Astrocyte of the spinal cord (primary cell): ENCODE data around the gene SMPD3.

ENCODE experiments used
- DNase-seq: peaks from one replicate; pipeline ENCODE4 v3.0.0; 2011; ENCODE audit warnings: low read depth, low spot score
- H3K4me3 ChIP-seq: 2 replicates; pipeline ENCODE4 v1.5.1; 2011; ENCODE audit warnings: low read depth, mild to moderate bottlenecking, low read length, moderate library complexity
- in situ Hi-C: cut with HindIII; loops from 2 replicates; pipeline ENCODE4 v1.10.0; 2017; ENCODE audit warnings: low sequenced_read_pairs
- TF ChIP-seq, protein P1 (sequence below): IDR thresholded peaks from 2 replicates; pipeline ENCODE4 v1.5.1; 2012; ENCODE audit warnings: low read depth, mild to moderate bottlenecking, low read length, inconsistent platforms

The SMPD3 gene

DNA sequence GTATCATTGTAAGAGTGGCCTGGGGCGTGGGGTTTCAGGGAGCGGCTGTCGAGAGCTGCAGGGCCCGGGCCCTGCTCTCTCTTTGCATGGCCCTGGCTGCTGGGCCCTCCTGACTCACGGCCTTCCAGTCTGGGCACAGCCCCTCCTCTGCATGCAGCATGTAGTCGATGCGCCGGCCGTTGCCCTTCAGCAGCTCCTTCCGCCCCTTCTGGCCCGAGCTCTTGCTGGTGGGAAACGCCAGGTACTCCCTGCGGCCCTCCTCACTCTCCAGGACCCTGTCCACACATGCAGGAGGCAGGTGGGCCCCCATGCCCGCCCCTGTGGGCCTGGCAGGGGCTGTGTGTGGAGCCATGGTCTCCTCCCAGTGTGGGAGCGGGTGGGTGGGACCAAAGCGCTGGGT, 86.8 kb downstream of the SMPD3 start:
- TF ChIP-seq, protein P1, sequence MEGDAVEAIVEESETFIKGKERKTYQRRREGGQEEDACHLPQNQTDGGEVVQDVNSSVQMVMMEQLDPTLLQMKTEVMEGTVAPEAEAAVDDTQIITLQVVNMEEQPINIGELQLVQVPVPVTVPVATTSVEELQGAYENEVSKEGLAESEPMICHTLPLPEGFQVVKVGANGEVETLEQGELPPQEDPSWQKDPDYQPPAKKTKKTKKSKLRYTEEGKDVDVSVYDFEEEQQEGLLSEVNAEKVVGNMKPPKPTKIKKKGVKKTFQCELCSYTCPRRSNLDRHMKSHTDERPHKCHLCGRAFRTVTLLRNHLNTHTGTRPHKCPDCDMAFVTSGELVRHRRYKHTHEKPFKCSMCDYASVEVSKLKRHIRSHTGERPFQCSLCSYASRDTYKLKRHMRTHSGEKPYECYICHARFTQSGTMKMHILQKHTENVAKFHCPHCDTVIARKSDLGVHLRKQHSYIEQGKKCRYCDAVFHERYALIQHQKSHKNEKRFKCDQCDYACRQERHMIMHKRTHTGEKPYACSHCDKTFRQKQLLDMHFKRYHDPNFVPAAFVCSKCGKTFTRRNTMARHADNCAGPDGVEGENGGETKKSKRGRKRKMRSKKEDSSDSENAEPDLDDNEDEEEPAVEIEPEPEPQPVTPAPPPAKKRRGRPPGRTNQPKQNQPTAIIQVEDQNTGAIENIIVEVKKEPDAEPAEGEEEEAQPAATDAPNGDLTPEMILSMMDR, result no peak
- no peak overlapping the region for H3K4me3 ChIP-seq
- in situ Hi-C loops, result no loop called here
- DNase-seq, result no peak

DNA sequence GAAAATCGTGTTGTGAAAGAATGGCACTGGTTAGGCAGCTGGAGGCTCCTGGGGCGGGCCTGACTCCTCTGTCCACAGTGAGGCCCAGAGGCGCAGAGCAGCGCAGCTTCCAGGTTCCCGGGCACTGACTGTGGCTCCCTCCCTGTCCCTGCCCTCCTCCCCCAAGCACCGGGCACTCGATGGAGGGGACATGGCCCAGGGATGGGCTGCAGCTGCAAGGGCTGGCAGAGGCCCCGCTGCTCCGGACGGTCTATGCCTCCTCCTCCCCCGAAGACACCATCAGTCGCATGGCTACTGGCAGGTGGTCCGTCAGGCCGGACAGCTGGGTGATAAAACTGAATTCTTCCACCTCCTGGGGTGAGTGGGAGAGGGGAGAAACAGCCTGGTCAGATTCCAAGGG, 87.4 kb downstream of the SMPD3 start:
- H3K4me3 ChIP-seq, result no peak overlapping the region
- TF ChIP-seq, protein P1, result no peak
- DNase-seq, result no peak
- in situ Hi-C loops, result no loop called here

- in situ Hi-C loops, result no loop called here
- DNase-seq, result no peak
- H3K4me3 ChIP-seq, result no peak overlapping the region
- TF ChIP-seq, protein P1, result no peak
Observed at GRCh38 chr16:68360547-68360946, 87.8 kb downstream of the SMPD3 start.

- in situ Hi-C loops, result no loop called here
- DNase-seq, result no peak
- TF ChIP-seq, protein P1, result no peak
- H3K4me3 ChIP-seq, result no peak overlapping the region
Observed at GRCh38 chr16:68359398-68360191, 88.7 kb downstream of the SMPD3 start.

GRCh38 chr16:68358951-68359350, 89.4 kb downstream of the SMPD3 start:
- no peak overlapping the region for H3K4me3 ChIP-seq
- no peak for DNase-seq
- in situ Hi-C loops, result no loop called here
- TF ChIP-seq, protein P1, result no peak

DNA sequence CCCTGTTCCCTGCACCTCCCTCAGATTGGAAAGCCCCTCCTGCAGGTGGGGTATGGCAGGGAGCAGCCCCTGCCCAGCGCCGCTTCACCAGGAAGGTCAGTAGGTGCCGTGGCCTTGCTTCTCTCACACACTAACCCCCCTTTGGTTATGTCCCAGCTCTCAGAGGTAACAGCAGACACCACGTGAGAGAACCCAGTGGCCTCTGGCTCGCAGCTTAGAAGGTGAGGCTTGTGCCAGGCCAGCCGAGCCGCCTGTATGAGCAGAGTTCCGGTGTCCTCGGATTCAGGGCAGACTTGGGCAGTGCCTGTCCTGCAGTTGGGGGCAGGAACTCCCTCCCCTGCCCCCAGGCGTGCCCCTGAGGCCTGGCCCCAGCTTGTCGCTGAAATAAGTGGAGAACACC, 90.4 kb downstream of the SMPD3 start:
- in situ Hi-C loops, result no loop called here
- no peak for DNase-seq
- no peak overlapping the region for H3K4me3 ChIP-seq
- TF ChIP-seq, protein P1, result no peak
